ENCODE results near the gene RGPD3.

The RGPD3 gene

DNA sequence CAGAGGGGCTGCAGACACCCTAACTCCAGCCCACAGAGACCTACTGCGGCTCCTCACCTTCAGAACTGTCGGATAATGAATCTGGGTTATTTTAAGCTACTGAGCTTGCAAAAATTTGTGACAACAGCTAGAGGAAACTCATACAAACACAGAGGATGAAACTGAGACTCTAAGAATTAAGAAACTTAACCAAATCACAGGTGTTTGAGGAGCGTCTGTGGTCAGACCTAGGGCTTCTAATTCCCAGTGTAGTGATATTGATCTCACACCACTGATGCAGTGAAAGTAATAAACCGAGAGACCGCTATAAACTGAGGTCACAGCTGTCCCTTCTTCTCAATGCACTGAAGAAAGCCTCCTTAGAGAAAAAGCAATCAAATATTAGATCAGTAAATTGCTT lies 110.1 kb downstream of the RGPD3 start:
- TF ChIP-seq NFRKB (IDR thresholded peaks at IDR 0.05) (no peak), BHLHE40 (IDR thresholded peaks at IDR 0.05; ENCODE audit: borderline replicate concordance) (no peak), ELF4 (IDR thresholded peaks at IDR 0.05) (no peak), FOXA1 (IDR thresholded peaks at IDR 0.05) (no peak)
- no peak for DNase-seq (ENCODE audit: extremely low spot score)
- ChIA-PET POLR2A (no interaction called here), CTCF (no interaction called here)

GRCh38 chr2:106356291-106356690 lies 111.9 kb downstream of the RGPD3 start:
- no peak for TF ChIP-seq SUZ12 (IDR thresholded peaks at IDR 0.05)
- no peak for TF ChIP-seq FOXM1 (IDR thresholded peaks at IDR 0.05; ENCODE audit: borderline replicate concordance)
- POLR2A ChIA-PET = no interaction called here
- no peak for DNase-seq (ENCODE audit: extremely low spot score)
- CTCF ChIA-PET = no interaction called here

- no peak for DNase-seq (ENCODE audit: extremely low spot score)
- TF ChIP-seq FOXK2 (IDR thresholded peaks at IDR 0.05) (no peak), FOXA1 (IDR thresholded peaks at IDR 0.05) (no peak), CTBP1 (IDR thresholded peaks at IDR 0.05; ENCODE audit: borderline replicate concordance) (no peak), NFRKB (IDR thresholded peaks at IDR 0.05) (no peak), L3MBTL2 (conservative IDR thresholded peaks at IDR 0.05) (no peak), SP1 (IDR thresholded peaks at IDR 0.05) (no peak), ARNT (IDR thresholded peaks at IDR 0.05) (no peak), PKNOX1 (IDR thresholded peaks at IDR 0.05) (no peak), BHLHE40 (IDR thresholded peaks at IDR 0.05; ENCODE audit: borderline replicate concordance) (no peak)
- ChIA-PET POLR2A (no interaction called here), CTCF (no interaction called here)
These were observed 114.5 kb downstream of the RGPD3 start for GRCh38 chr2:106353676-106354075.

- ChIA-PET POLR2A (no interaction called here), CTCF (no interaction called here)
- TF ChIP-seq ELF4 (IDR thresholded peaks at IDR 0.05) (no peak), ARNT (IDR thresholded peaks at IDR 0.05) (no peak), LEF1 (IDR thresholded peaks at IDR 0.05; ENCODE audit: borderline replicate concordance) (no peak), FOXM1 (IDR thresholded peaks at IDR 0.05; ENCODE audit: borderline replicate concordance) (no peak), SUZ12 (IDR thresholded peaks at IDR 0.05) (no peak), SP1 (IDR thresholded peaks at IDR 0.05) (no peak), TARDBP (IDR thresholded peaks at IDR 0.05) (no peak), ZNF384 (IDR thresholded peaks at IDR 0.05) (no peak), FOXA1 (IDR thresholded peaks at IDR 0.05) (no peak), NFRKB (IDR thresholded peaks at IDR 0.05) (no peak), BHLHE40 (IDR thresholded peaks at IDR 0.05; ENCODE audit: borderline replicate concordance) (no peak), PKNOX1 (IDR thresholded peaks at IDR 0.05) (no peak), HDGF (IDR thresholded peaks at IDR 0.05; ENCODE audit: borderline replicate concordance) (no peak)
- DNase-seq (ENCODE audit: extremely low spot score) = no peak
These were observed 117.2 kb downstream of the RGPD3 start for GRCh38 chr2:106350980-106351379.

DNA sequence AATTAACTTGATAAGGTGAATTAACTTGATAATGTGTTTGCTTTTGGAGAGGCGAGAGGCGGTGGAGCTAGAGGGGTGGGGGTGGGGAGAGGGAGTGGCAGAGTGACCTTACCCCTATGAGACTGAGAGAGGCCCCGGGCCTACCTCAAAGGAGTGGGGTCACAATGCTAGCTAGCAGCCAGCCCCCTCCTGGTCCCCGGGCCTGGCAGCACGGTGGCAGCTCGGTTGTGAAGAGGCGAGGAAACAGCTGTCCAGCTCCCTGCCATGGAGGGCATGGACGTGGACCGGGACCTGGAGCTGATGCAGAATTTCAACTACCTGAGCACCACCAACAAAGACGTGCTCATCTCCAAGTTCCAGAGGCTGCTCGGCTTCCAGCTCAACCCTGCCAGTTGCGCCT lies 123.9 kb downstream of the RGPD3 start:
- ChIA-PET POLR2A (no interaction called here), CTCF (no interaction called here)
- no peak for DNase-seq (ENCODE audit: extremely low spot score)
- TF ChIP-seq LEF1 (IDR thresholded peaks at IDR 0.05; ENCODE audit: borderline replicate concordance) = no peak

DNA sequence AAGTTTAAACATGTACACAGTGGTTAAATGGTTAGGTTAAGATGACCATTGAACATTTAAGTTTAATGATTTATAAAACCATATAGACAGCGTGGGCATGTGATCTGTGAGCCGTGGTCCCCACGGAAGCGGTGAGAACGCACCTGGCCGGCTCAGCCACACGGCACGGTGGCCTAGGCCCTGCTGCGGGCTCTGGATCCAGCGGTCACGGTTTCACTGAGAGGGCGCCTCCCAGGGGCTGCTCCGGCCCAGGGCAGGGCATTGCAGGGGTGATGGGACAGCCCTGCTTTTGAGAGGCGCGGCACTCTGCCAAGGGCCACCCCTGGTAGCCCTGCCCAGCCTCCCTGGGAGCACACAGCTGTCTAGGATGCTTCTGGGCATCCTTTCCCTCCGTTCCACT lies 124.9 kb downstream of the RGPD3 start:
- CTCF ChIA-PET = no interaction called here

GRCh38 chr2:106342831-106343251 lies 125.4 kb downstream of the RGPD3 start:
- TF ChIP-seq SP1 (IDR thresholded peaks at IDR 0.05) (no peak), LEF1 (IDR thresholded peaks at IDR 0.05; ENCODE audit: borderline replicate concordance) (no peak), FOXM1 (IDR thresholded peaks at IDR 0.05; ENCODE audit: borderline replicate concordance) (no peak), HDGF (IDR thresholded peaks at IDR 0.05; ENCODE audit: borderline replicate concordance) (no peak), ELF4 (IDR thresholded peaks at IDR 0.05) (no peak), PKNOX1 (IDR thresholded peaks at IDR 0.05) (no peak), NFRKB (IDR thresholded peaks at IDR 0.05) (no peak), FOXK2 (IDR thresholded peaks at IDR 0.05) (no peak)
- no peak for DNase-seq (ENCODE audit: extremely low spot score)
- CTCF ChIA-PET = no interaction called here
- POLR2A ChIA-PET = no interaction called here

More for the DNA sequence above, 124.9 kb downstream of the RGPD3 start:
- no peak for DNase-seq (ENCODE audit: extremely low spot score)
- TF ChIP-seq ELF4 (IDR thresholded peaks at IDR 0.05) (no peak), L3MBTL2 (conservative IDR thresholded peaks at IDR 0.05) (no peak), ARNT (IDR thresholded peaks at IDR 0.05) (no peak), CTBP1 (IDR thresholded peaks at IDR 0.05; ENCODE audit: borderline replicate concordance) (no peak), HDGF (IDR thresholded peaks at IDR 0.05; ENCODE audit: borderline replicate concordance) (no peak), SUZ12 (IDR thresholded peaks at IDR 0.05) (no peak), FOXK2 (IDR thresholded peaks at IDR 0.05) (no peak), NFRKB (IDR thresholded peaks at IDR 0.05) (no peak), FOXM1 (IDR thresholded peaks at IDR 0.05; ENCODE audit: borderline replicate concordance) (no peak), PKNOX1 (IDR thresholded peaks at IDR 0.05) (no peak), TARDBP (IDR thresholded peaks at IDR 0.05) (no peak), BHLHE40 (IDR thresholded peaks at IDR 0.05; ENCODE audit: borderline replicate concordance) (no peak)
- POLR2A ChIA-PET = no interaction called here
